HepG2 (cell line): ENCODE measurements around the gene LRRC45. TPM values are rescaled to one million over a fixed set of nuclear protein-coding genes. Genes with fewer than 3 reads are reported as not detected.

Experiments
- CEBPB ChIP-seq: IDR thresholded peaks from 2 replicates; pipeline ENCODE4 v1.6.1; 2011; ENCODE audit warnings: low read depth, low read length, improper control_type of control experiment, borderline replicate concordance
- KLF12 ChIP-seq: sonication (generic); formaldehyde crosslinking; IDR thresholded peaks from 2 replicates; pipeline ENCODE4 v1.4.0; 2020; ENCODE audit warnings: missing genetic modification reagents, borderline replicate concordance
- MXD1 ChIP-seq: sonication (generic); formaldehyde crosslinking; IDR thresholded peaks from 2 replicates; pipeline ENCODE4 v1.4.0; 2020; ENCODE audit warnings: mild to moderate bottlenecking, missing genetic modification reagents
- NCOA5 ChIP-seq: sonication (generic); formaldehyde crosslinking; IDR thresholded peaks from 2 replicates; pipeline ENCODE4 v1.4.0; 2020; ENCODE audit warnings: missing genetic modification reagents
- NR3C1 ChIP-seq: sonication (generic); formaldehyde crosslinking; IDR thresholded peaks from 2 replicates; pipeline ENCODE4 v1.4.0; 2020; ENCODE audit warnings: missing genetic modification reagents
- REXO4 ChIP-seq: sonication (generic); formaldehyde crosslinking; IDR thresholded peaks from 2 replicates; pipeline ENCODE4 v1.8.0; 2022; ENCODE audit warnings: missing genetic modification reagents, mild to moderate bottlenecking, borderline replicate concordance
- SOX6 ChIP-seq, 2 experiments: fragments of 450-650 bp in 1 of 2; sonication (generic) in 1 of 2; formaldehyde crosslinking in 1 of 2; IDR thresholded peaks; 2 replicates each; pipeline versions ENCODE4 v1.4.0 to v1.6.1; 2017 to 2020; ENCODE audit warnings: antibody characterized with exemption in 1 of 2, mild to moderate bottlenecking in 1 of 2, missing genetic modification reagents in 1 of 2
- XRCC5 ChIP-seq: fragments of 200-400 bp; formaldehyde crosslinking; optimal IDR thresholded peaks from 2 replicates; pipeline ENCODE3; 2017; ENCODE audit warnings: mild to moderate bottlenecking, low read length
- ZBED4 ChIP-seq: sonication (generic); formaldehyde crosslinking; IDR thresholded peaks from 2 replicates; pipeline ENCODE4 v1.4.0; 2020; ENCODE audit warnings: missing genetic modification reagents, borderline replicate concordance
- ZFP41 ChIP-seq: sonication (generic); formaldehyde crosslinking; IDR thresholded peaks from 2 replicates; pipeline ENCODE4 v1.4.0; 2020; ENCODE audit warnings: mild to moderate bottlenecking, missing genetic modification reagents, borderline replicate concordance
- ZKSCAN8 ChIP-seq: IDR thresholded peaks from 2 replicates; pipeline ENCODE4 v1.6.1; 2016; ENCODE audit warnings: borderline replicate concordance, missing genetic modification reagents, missing compliant biosample characterization
- ZNF180 ChIP-seq: sonication (generic); formaldehyde crosslinking; IDR thresholded peaks from 2 replicates; pipeline ENCODE4 v1.4.0; 2020; ENCODE audit warnings: low read depth, missing genetic modification reagents, borderline replicate concordance
- ZNF260 ChIP-seq: sonication (generic); formaldehyde crosslinking; IDR thresholded peaks from 2 replicates; pipeline ENCODE4 v1.4.0; 2020; ENCODE audit warnings: missing genetic modification reagents, low read depth, mild to moderate bottlenecking, borderline replicate concordance
- ZNF432 ChIP-seq: sonication (generic); formaldehyde crosslinking; IDR thresholded peaks from 2 replicates; pipeline ENCODE4 v1.5.0; 2020; ENCODE audit warnings: missing genetic modification reagents, mild to moderate bottlenecking, borderline replicate concordance
- ZNF776 ChIP-seq: sonication (generic); formaldehyde crosslinking; IDR thresholded peaks from 2 replicates; pipeline ENCODE4 v1.4.0; 2020; ENCODE audit warnings: mild to moderate bottlenecking, missing genetic modification reagents
- ZNF777 ChIP-seq: sonication (generic); formaldehyde crosslinking; IDR thresholded peaks from 2 replicates; pipeline ENCODE4 v1.4.0; 2020; ENCODE audit warnings: missing genetic modification reagents
- polyA plus RNA-seq, 8 experiments: library from polyadenylated mRNA; depleted of rRNA in 3 of 8; stranded (reverse) in 7 of 8; unstranded in 1 of 8; fragments of >200 nt; fragmentation: Illumina TruSeq in 4 of 8; extraction: Trizol in 4 of 8; gene quantifications; 2 replicates each; pipeline versions ENCODE4 v1.2.1 to v1.2.3, GENCODE V29; 2011 to 2016; ENCODE audit warnings: low read depth in 4 of 8, missing spikeins in 1 of 8, mixed read lengths in 1 of 8; ENCODE audit not compliant: insufficient read depth in 1 of 8
- total RNA-seq, 5 experiments: library from RNA; depleted of rRNA; stranded (reverse); fragments of >200 nt; fragmentation: Illumina TruSeq; extraction: Trizol; gene quantifications; 2 replicates each; pipeline ENCODE4 v1.2.3, GENCODE V29; 2016; ENCODE audit warnings: low read depth in 1 of 5
- TF ChIP-seq, protein P1 (sequence below): fragments of 450-650 bp; IDR thresholded peaks from 2 replicates; pipeline ENCODE4 v1.6.1; 2017; ENCODE audit warnings: mild to moderate bottlenecking
- TF ChIP-seq, protein P2 (sequence below): sonication (generic); formaldehyde crosslinking; IDR thresholded peaks from 2 replicates; pipeline ENCODE4 v1.4.0; 2020; ENCODE audit warnings: low read depth, missing genetic modification reagents

LRRC45 gene
- total and polyA plus RNA-seq, 2 of the 13 experiments (the other 11 are each of a cell fraction or from before 2014, with no cell fraction given): 11.6 to 48.1 TPM

DNA sequence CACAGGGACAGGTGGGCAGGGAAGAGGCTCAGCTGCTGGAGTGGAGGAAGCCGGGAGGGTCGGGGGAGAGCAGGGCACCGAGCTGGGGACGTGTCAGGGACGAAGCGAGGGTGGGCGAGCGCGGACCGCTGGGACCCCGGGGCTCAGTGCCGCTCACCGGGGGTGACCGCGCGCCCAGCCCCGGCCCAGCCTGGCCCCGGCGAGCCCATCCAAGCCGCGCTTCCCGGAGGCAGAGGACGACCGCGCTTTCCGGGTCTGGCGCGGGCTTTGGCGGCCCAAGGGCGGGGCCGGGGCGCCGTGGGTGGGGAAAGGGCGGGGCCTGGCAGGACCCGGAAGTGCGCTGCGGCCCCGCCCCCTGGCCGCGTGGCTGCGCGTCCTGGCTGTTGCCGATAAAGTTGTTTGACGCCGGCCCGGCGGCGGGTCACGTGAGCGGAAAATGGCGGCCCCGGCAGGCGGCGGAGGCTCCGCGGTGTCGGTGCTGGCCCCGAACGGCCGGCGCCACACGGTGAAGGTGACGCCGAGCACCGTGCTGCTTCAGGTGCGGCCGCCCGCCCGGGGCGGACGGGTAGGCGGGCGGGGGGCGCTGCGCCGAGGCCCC is 45.8 kb upstream of the LRRC45 start, which contains the start of gene ASPSCR1 (continued):
- TF ChIP-seq, protein P1, sequence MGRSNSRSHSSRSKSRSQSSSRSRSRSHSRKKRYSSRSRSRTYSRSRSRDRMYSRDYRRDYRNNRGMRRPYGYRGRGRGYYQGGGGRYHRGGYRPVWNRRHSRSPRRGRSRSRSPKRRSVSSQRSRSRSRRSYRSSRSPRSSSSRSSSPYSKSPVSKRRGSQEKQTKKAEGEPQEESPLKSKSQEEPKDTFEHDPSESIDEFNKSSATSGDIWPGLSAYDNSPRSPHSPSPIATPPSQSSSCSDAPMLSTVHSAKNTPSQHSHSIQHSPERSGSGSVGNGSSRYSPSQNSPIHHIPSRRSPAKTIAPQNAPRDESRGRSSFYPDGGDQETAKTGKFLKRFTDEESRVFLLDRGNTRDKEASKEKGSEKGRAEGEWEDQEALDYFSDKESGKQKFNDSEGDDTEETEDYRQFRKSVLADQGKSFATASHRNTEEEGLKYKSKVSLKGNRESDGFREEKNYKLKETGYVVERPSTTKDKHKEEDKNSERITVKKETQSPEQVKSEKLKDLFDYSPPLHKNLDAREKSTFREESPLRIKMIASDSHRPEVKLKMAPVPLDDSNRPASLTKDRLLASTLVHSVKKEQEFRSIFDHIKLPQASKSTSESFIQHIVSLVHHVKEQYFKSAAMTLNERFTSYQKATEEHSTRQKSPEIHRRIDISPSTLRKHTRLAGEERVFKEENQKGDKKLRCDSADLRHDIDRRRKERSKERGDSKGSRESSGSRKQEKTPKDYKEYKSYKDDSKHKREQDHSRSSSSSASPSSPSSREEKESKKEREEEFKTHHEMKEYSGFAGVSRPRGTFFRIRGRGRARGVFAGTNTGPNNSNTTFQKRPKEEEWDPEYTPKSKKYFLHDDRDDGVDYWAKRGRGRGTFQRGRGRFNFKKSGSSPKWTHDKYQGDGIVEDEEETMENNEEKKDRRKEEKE: no peak
- TF ChIP-seq MXD1 (CRISPR knock-in tag) (peak; percentile 95), ZNF180 (CRISPR knock-in tag) (no peak), SOX6 (IDR thresholded peaks at IDR 0.05) (no peak), SOX6 (CRISPR knock-in tag; IDR thresholded peaks at IDR 0.05) (peak; percentile 63), KLF12 (CRISPR knock-in tag) (peak; percentile 95), ZKSCAN8 (CRISPR knock-in tag) (0 out of 2 replicates have a peak, but pooled peaks have one; percentile 24), ZNF432 (CRISPR knock-in tag) (no peak), NR3C1 (CRISPR knock-in tag) (no peak), ZNF260 (CRISPR knock-in tag) (no peak), REXO4 (no peak), NCOA5 (CRISPR knock-in tag) (no peak), XRCC5 (peak; percentile 21), ZFP41 (CRISPR knock-in tag) (no peak; the same call in 1 of the 2 replicates), ZNF776 (CRISPR knock-in tag) (peak; percentile 98), ZBED4 (CRISPR knock-in tag) (peak; percentile 50; the same call in 1 of the 2 replicates), CEBPB (no peak), ZNF777 (peak; percentile 57)
- TF ChIP-seq, protein P2, sequence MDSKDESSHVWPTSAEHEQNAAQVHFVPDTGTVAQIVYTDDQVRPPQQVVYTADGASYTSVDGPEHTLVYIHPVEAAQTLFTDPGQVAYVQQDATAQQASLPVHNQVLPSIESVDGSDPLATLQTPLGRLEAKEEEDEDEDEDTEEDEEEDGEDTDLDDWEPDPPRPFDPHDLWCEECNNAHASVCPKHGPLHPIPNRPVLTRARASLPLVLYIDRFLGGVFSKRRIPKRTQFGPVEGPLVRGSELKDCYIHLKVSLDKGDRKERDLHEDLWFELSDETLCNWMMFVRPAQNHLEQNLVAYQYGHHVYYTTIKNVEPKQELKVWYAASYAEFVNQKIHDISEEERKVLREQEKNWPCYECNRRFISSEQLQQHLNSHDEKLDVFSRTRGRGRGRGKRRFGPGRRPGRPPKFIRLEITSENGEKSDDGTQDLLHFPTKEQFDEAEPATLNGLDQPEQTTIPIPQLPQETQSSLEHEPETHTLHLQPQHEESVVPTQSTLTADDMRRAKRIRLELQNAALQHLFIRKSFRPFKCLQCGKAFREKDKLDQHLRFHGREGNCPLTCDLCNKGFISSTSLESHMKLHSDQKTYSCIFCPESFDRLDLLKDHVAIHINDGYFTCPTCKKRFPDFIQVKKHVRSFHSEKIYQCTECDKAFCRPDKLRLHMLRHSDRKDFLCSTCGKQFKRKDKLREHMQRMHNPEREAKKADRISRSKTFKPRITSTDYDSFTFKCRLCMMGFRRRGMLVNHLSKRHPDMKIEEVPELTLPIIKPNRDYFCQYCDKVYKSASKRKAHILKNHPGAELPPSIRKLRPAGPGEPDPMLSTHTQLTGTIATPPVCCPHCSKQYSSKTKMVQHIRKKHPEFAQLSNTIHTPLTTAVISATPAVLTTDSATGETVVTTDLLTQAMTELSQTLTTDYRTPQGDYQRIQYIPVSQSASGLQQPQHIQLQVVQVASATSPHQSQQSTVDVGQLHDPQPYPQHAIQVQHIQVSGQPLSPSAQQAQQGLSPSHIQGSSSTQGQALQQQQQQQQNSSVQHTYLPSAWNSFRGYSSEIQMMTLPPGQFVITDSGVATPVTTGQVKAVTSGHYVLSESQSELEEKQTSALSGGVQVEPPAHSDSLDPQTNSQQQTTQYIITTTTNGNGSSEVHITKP (CRISPR knock-in tag): no peak
